H9 (cell line): ENCODE results near the gene MT4. TPM values are rescaled to one million over a fixed set of nuclear protein-coding genes. Genes with fewer than 3 reads are reported as not detected.

Experiments used
- DNase-seq: peaks from one replicate; pipeline ENCODE4 v3.0.0-alpha.2; 2017
- H2AFZ ChIP-seq: one replicate; pipeline ENCODE4 v1.6.1; 2013; ENCODE audit warnings: mild to moderate bottlenecking, low read length, control low read depth, moderate library complexity
- H2AK5ac ChIP-seq: 2 replicates; pipeline ENCODE4 v1.6.1; 2013; ENCODE audit warnings: low read length, control low read depth, mixed read lengths; ENCODE audit not compliant: insufficient read length
- H2BK120ac ChIP-seq: one replicate; pipeline ENCODE4 v1.6.1; 2013; ENCODE audit warnings: low read depth, mild to moderate bottlenecking, low read length, control low read depth, inconsistent platforms; ENCODE audit not compliant: poor library complexity, severe bottlenecking
- H2BK12ac ChIP-seq: 2 replicates; pipeline ENCODE4 v1.6.1; 2013; ENCODE audit warnings: low read length, control low read depth, mixed read lengths, low read depth; ENCODE audit not compliant: insufficient read length
- H2BK15ac ChIP-seq: 2 replicates; pipeline ENCODE4 v1.6.1; 2013; ENCODE audit warnings: low read depth, low read length, control low read depth
- H2BK20ac ChIP-seq: one replicate; pipeline ENCODE4 v1.6.1; 2013; ENCODE audit warnings: low read depth, mild to moderate bottlenecking, low read length, control low read depth, inconsistent platforms; ENCODE audit not compliant: poor library complexity, severe bottlenecking
- H2BK5ac ChIP-seq: 2 replicates; pipeline ENCODE4 v1.6.1; 2013; ENCODE audit warnings: low read length, control low read depth, mixed read lengths; ENCODE audit not compliant: insufficient read length
- H3K14ac ChIP-seq: 2 replicates; pipeline ENCODE4 v1.6.1; 2013; ENCODE audit warnings: low read length, control low read depth; ENCODE audit not compliant: insufficient read depth
- H3K18ac ChIP-seq: 2 replicates; pipeline ENCODE4 v1.6.1; 2013; ENCODE audit warnings: low read depth, mild to moderate bottlenecking, mixed read lengths, low read length, control low read depth; ENCODE audit not compliant: insufficient read length
- H3K23ac ChIP-seq: 2 replicates; pipeline ENCODE4 v1.6.1; 2013; ENCODE audit warnings: low read length, control low read depth, mixed read lengths, low read depth; ENCODE audit not compliant: insufficient read length
- H3K23me2 ChIP-seq: 2 replicates; pipeline ENCODE4 v1.6.1; 2013; ENCODE audit warnings: low read depth, mild to moderate bottlenecking, mixed read lengths, low read length, control low read depth; ENCODE audit not compliant: insufficient read length, poor library complexity, severe bottlenecking
- H3K27ac ChIP-seq: 2 replicates; pipeline ENCODE4 v1.5.1; 2013; ENCODE audit warnings: low read length, control low read depth, mixed read lengths, low read depth; ENCODE audit not compliant: insufficient read length
- H3K27me3 ChIP-seq: 2 replicates; pipeline ENCODE4 v1.6.1; 2013; ENCODE audit warnings: low read length, control low read depth, inconsistent platforms; ENCODE audit not compliant: insufficient read depth
- H3K4ac ChIP-seq: 2 replicates; pipeline ENCODE4 v1.6.1; 2013; ENCODE audit warnings: low read depth, mild to moderate bottlenecking, control low read depth, inconsistent platforms, low read length, moderate library complexity
- H3K4me1 ChIP-seq: 2 replicates; pipeline ENCODE4 v1.6.1; 2013; ENCODE audit warnings: low read length, control low read depth, inconsistent platforms; ENCODE audit not compliant: insufficient read depth
- H3K4me2 ChIP-seq: 2 replicates; pipeline ENCODE4 v1.6.1; 2013; ENCODE audit warnings: low read length, control low read depth, mixed read lengths; ENCODE audit not compliant: insufficient read length, insufficient read depth
- H3K56ac ChIP-seq: 2 replicates; pipeline ENCODE4 v1.6.1; 2013; ENCODE audit warnings: low read depth, mild to moderate bottlenecking, mixed read lengths, low read length, control low read depth; ENCODE audit not compliant: insufficient read length
- H3K79me1 ChIP-seq: 2 replicates; pipeline ENCODE4 v1.6.1; 2013; ENCODE audit warnings: low read depth, mild to moderate bottlenecking, moderate library complexity, low read length, control low read depth, inconsistent platforms; ENCODE audit not compliant: insufficient read depth, poor library complexity, severe bottlenecking
- H3K79me2 ChIP-seq: 2 replicates; pipeline ENCODE4 v1.6.1; 2013; ENCODE audit warnings: low read length, control low read depth, inconsistent platforms; ENCODE audit not compliant: insufficient read depth
- H3K9ac ChIP-seq: 2 replicates; pipeline ENCODE4 v1.6.1; 2013; ENCODE audit warnings: low read length, control low read depth, mixed read lengths; ENCODE audit not compliant: insufficient read length; ENCODE audit errors: extremely low read depth
- H3K9me3 ChIP-seq: one replicate; pipeline ENCODE4 v1.6.1; 2013; ENCODE audit warnings: low read depth, low read length, inconsistent platforms; ENCODE audit not compliant: control insufficient read depth
- H3T11ph ChIP-seq: one replicate; pipeline ENCODE4 v1.6.1; 2013; ENCODE audit warnings: mild to moderate bottlenecking, low read length, control low read depth, inconsistent platforms
- H4K20me1 ChIP-seq: one replicate; pipeline ENCODE4 v1.6.1; 2013; ENCODE audit not compliant: control insufficient read depth, insufficient read length, insufficient read depth
- H4K5ac ChIP-seq: 2 replicates; pipeline ENCODE4 v1.6.1; 2013; ENCODE audit warnings: low read depth, mild to moderate bottlenecking, mixed read lengths, low read length, control low read depth; ENCODE audit not compliant: insufficient read length
- H4K8ac ChIP-seq: replicated peaks from 2 replicates; pipeline ENCODE4 v1.6.1; 2013; ENCODE audit warnings: low read length, control low read depth, mixed read lengths, low read depth; ENCODE audit not compliant: insufficient read length
- H4K91ac ChIP-seq: 2 replicates; pipeline ENCODE4 v1.6.1; 2013; ENCODE audit warnings: low read depth, mild to moderate bottlenecking, moderate library complexity, mixed read lengths, low read length, control low read depth; ENCODE audit not compliant: insufficient read length
- H3K27ac Mint-ChIP-seq, 3 experiments: 2 replicates in 2 of 3; 3 replicates in 1 of 3; pipeline ENCODE4 v1.8.0; 2020 to 2021; ENCODE audit warnings: mixed read lengths in 3 of 3, mild to moderate bottlenecking in 1 of 3, moderate library complexity in 1 of 3
- H3K27me3 Mint-ChIP-seq: 2 replicates; pipeline ENCODE4 v1.8.0; 2021; ENCODE audit warnings: low read depth, mild to moderate bottlenecking, moderate library complexity, mixed read lengths
- H3K36me3 Mint-ChIP-seq, 3 experiments: 2 replicates in 2 of 3; 3 replicates in 1 of 3; pipeline ENCODE4 v1.8.0; 2020 to 2021; ENCODE audit warnings: low read depth in 3 of 3, mixed read lengths in 3 of 3; ENCODE audit not compliant: insufficient read depth in 1 of 3
- H3K4me1 Mint-ChIP-seq, 2 experiments: 2 replicates each; pipeline ENCODE4 v1.8.0; 2020; ENCODE audit warnings: mixed read lengths in 2 of 2
- H3K4me3 Mint-ChIP-seq, 2 experiments: 2 replicates in 1 of 2; 3 replicates in 1 of 2; pipeline ENCODE4 v1.8.0; 2020 to 2021; ENCODE audit warnings: mild to moderate bottlenecking in 2 of 2, mixed read lengths in 2 of 2, moderate library complexity in 1 of 2
- H3K9me3 Mint-ChIP-seq, 2 experiments: 2 replicates in 1 of 2; 3 replicates in 1 of 2; pipeline ENCODE4 v1.8.0; 2020; ENCODE audit warnings: mild to moderate bottlenecking in 2 of 2, mixed read lengths in 2 of 2, moderate library complexity in 1 of 2
- CTCF ChIP-seq: fragments of 200-600 bp; sonication (generic); conservative IDR thresholded peaks from 3 replicates; pipeline ENCODE4 v1.8.0; 2021; ENCODE audit warnings: antibody characterized with exemption, mild to moderate bottlenecking
- WGBS: extraction: QIAGEN DNeasy Blood & Tissue Kit; methylation state at CpG from one replicate; pipeline ENCODE4 v1.1.7; 2013; ENCODE audit warnings: missing lambda C conversion rate, low lambda C conversion rate, mixed read lengths; ENCODE audit not compliant: insufficient read length; ENCODE audit errors: extremely low coverage; 5-methylcytosine and 5-hydroxymethylcytosine counted together
- total RNA-seq: library from RNA; stranded (reverse); gene quantifications from 2 replicates; pipeline ENCODE4 v1.2.1, GENCODE V29; 2021

The MT4 gene
- total RNA-seq, 1 experiment from 2014 or later: not detected

GRCh38 chr16:56610017-56610608 lies 45.2 kb downstream of the MT4 start:
- Mint-ChIP-seq H3K9me3 (no peaks in the 10 kb centered on the region), H3K27me3 (peaks cover 77% of the 10 kb centered on the region), H3K36me3 (no peaks in the 10 kb centered on the region), H3K4me3 (peak overlapping the region in 1 of 2 experiments; percentile 0; a peak in 1 of 5 replicates), H3K27ac (no peak overlapping the region), H3K4me1 (peaks cover 29 to 40% of the 10 kb centered on the region in 2 experiments)
- Histone ChIP-seq H3K27me3 (peaks cover 21% of the 10 kb centered on the region; the same call in 1 of the 2 replicates), H3K4me2 (no peak overlapping the region), H2BK20ac (no peak overlapping the region), H3T11ph (no peak overlapping the region), H3K14ac (no peak overlapping the region), H4K20me1 (no peaks in the 10 kb centered on the region), H3K79me2 (no peaks in the 10 kb centered on the region), H3K79me1 (no peaks in the 10 kb centered on the region), H2BK120ac (no peak overlapping the region), H2BK5ac (no peak overlapping the region), H4K5ac (no peak overlapping the region), H3K18ac (no peak overlapping the region), H2BK15ac (no peak overlapping the region), H2AFZ (no peak overlapping the region), H3K4ac (no peak overlapping the region), H2AK5ac (no peak overlapping the region), H3K4me1 (peaks cover 6% of the 10 kb centered on the region; the same call in 1 of the 2 replicates), H3K9ac (no peak overlapping the region), H4K8ac (no peak overlapping the region), H4K91ac (no peak overlapping the region), H3K27ac (no peak overlapping the region), H3K23ac (no peak overlapping the region), H3K56ac (no peak overlapping the region), H3K9me3 (no peaks in the 10 kb centered on the region), H3K23me2 (peaks cover 8% of the 10 kb centered on the region), H2BK12ac (no peak overlapping the region)
- no peak for TF ChIP-seq CTCF
- DNase-seq: no peak
- no CpG with 5 or more reads among the region's 10 CpGs for WGBS
